Neutrophil (primary cell): ENCODE results near the gene CYP4F3.

Experiments
- H3K27ac ChIP-seq: fragments of 200-600 bp; sonication (generic); 2 replicates; pipeline ENCODE4 v1.5.1; 2016; ENCODE audit warnings: mild to moderate bottlenecking, moderate library complexity
- H3K27me3 ChIP-seq: fragments of 200-600 bp; sonication (generic); 2 replicates; pipeline ENCODE4 v1.6.0; 2016; ENCODE audit warnings: mild to moderate bottlenecking
- H3K36me3 ChIP-seq: fragments of 200-600 bp; sonication (generic); 2 replicates; pipeline ENCODE4 v1.5.1; 2017
- H3K4me1 ChIP-seq, 2 experiments: fragments of 200-600 bp in 1 of 2; sonication (generic) in 1 of 2; 1 replicate in 1 of 2; 2 replicates in 1 of 2; pipeline versions ENCODE4 v1.5.1 to v1.6.1; 2013 to 2016; ENCODE audit warnings: low read depth in 1 of 2, low read length in 1 of 2, mild to moderate bottlenecking in 1 of 2, moderate library complexity in 1 of 2; ENCODE audit not compliant: control insufficient read depth in 1 of 2, insufficient read depth in 1 of 2
- H3K4me3 ChIP-seq, 2 experiments: fragments of 200-600 bp in 1 of 2; sonication (generic) in 1 of 2; 1 replicate in 1 of 2; 2 replicates in 1 of 2; pipeline ENCODE4 v1.5.1; 2013 to 2016; ENCODE audit warnings: low read depth in 1 of 2, low read length in 1 of 2, mild to moderate bottlenecking in 1 of 2, moderate library complexity in 1 of 2
- H3K9me3 ChIP-seq: fragments of 200-600 bp; sonication (generic); 2 replicates; pipeline ENCODE4 v1.5.1; 2016
- TF ChIP-seq, protein P1 (sequence below): fragments of 200-600 bp; sonication (generic); IDR thresholded peaks from 2 replicates; pipeline ENCODE4 v1.5.1; 2016; ENCODE audit warnings: antibody characterized with exemption

Gene CYP4F3

DNA sequence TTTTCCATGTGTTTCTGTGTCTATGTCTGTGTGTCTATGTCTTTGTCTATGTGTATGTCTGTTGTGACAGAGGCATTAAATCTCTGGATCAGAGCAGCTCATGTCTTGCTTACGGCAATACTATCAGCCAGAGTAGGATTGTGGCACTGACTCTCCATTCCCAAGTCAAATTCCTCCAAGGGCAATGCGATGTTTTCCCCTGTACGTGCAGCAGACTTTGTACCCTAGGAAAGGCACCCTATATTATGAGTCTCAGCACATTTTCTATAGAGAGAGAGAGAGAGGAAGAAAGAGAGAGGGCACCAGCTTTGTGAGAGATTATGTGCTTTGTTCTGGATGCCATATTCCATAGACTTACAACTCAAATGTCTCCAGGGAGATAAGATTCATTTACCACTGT is 11.1 kb downstream of the CYP4F3 start:
- H3K4me3 ChIP-seq, result no peak overlapping the region
- TF ChIP-seq, protein P1, sequence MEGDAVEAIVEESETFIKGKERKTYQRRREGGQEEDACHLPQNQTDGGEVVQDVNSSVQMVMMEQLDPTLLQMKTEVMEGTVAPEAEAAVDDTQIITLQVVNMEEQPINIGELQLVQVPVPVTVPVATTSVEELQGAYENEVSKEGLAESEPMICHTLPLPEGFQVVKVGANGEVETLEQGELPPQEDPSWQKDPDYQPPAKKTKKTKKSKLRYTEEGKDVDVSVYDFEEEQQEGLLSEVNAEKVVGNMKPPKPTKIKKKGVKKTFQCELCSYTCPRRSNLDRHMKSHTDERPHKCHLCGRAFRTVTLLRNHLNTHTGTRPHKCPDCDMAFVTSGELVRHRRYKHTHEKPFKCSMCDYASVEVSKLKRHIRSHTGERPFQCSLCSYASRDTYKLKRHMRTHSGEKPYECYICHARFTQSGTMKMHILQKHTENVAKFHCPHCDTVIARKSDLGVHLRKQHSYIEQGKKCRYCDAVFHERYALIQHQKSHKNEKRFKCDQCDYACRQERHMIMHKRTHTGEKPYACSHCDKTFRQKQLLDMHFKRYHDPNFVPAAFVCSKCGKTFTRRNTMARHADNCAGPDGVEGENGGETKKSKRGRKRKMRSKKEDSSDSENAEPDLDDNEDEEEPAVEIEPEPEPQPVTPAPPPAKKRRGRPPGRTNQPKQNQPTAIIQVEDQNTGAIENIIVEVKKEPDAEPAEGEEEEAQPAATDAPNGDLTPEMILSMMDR, result no peak
- H3K36me3 ChIP-seq, result peaks cover 95% of the 10 kb centered on the region
- peak overlapping the region; percentile 71 for H3K27ac ChIP-seq
- no peaks in the 10 kb centered on the region for H3K27me3 ChIP-seq
- H3K9me3 ChIP-seq, result no peaks in the 10 kb centered on the region
- H3K4me1 ChIP-seq, result peaks cover 54 to 86% of the 10 kb centered on the region in 2 experiments

DNA sequence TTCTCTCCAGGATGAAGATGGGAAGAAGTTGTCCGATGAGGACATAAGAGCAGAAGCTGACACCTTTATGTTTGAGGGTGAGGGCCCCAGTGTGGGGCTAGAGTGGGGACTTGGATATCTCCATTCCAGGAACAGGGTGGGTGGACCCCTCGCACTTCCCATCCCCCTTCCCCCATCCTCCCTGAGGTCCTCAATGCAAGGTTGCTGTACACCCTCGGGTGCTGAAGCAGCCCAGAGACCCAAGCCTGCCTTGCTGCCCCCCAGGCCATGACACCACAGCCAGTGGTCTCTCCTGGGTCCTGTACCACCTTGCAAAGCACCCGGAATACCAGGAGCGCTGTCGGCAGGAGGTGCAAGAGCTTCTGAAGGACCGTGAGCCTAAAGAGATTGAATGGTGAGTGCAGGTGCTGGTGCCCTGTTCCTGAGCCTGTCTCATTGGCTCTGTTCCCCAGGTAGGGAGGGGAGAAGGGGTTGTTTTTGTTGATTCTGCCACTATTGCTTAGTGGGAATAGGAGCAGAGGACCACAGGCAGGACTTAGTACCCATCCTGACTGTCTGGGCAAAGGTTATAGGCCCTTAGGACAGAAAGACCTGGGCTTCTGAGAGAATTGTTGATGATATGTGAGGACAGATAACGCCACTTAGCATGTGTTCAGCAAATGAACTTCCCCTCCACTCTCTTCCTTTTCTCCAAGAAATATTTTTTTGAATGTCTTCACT is 12.0 kb downstream of the CYP4F3 start:
- H3K27ac ChIP-seq, result peak overlapping the region; percentile 71
- peaks cover 49 to 83% of the 10 kb centered on the region in 2 experiments for H3K4me1 ChIP-seq
- no peak overlapping the region for H3K4me3 ChIP-seq
- TF ChIP-seq, protein P1, result no peak
- peaks cover 95% of the 10 kb centered on the region for H3K36me3 ChIP-seq
- no peaks in the 10 kb centered on the region for H3K9me3 ChIP-seq
- H3K27me3 ChIP-seq, result no peaks in the 10 kb centered on the region

DNA sequence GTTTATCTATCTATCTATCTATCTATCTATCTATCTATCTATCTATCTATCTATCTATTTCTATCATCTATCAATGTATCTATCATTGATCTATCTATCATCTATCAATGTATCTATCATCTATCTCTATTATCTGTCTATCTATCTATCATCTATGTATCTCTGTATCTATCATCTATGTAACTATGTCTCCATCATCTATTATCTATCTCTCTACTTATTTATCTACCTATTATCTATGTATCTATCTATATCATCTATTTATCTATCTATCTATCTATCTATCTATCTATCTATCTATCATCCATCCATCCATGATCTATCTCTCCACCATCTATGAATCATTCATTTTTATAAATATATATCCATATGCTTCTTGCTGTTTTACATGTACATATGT is 15.8 kb downstream of the CYP4F3 start:
- TF ChIP-seq, protein P1, result no peak
- Histone ChIP-seq H3K27me3 (no peaks in the 10 kb centered on the region), H3K4me3 (no peak overlapping the region)

DNA sequence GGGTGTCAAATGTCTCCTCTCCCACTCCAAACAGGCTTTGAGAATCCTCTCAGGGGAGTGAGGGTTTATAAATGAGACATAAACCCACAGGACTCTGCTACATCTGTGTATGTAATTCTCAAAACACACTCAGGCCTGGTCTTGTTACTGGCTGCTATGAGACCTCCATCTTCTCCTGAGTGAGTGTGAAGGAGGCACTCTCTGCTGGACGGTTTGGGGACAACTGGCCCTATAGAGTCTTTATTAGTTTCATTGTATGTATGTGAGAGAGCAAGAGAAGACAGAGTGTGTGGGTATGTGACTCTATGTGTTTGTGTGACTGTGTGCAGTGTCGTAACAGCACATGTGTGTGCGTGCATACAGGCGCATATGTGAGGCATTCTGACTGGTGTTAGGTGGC is 22.6 kb downstream of the CYP4F3 start:
- H3K27ac ChIP-seq, result peak overlapping the region; percentile 43
- H3K36me3 ChIP-seq, result peaks cover 74% of the 10 kb centered on the region
- no peaks in the 10 kb centered on the region for H3K27me3 ChIP-seq
- no peak overlapping the region for H3K4me3 ChIP-seq
- peaks cover 9 to 41% of the 10 kb centered on the region in 2 experiments for H3K4me1 ChIP-seq
- TF ChIP-seq, protein P1, result no peak
- H3K9me3 ChIP-seq, result no peaks in the 10 kb centered on the region

More for the DNA sequence above, 15.8 kb downstream of the CYP4F3 start:
- Histone ChIP-seq H3K9me3 (no peaks in the 10 kb centered on the region), H3K27ac (no peak overlapping the region), H3K36me3 (peaks cover 98% of the 10 kb centered on the region), H3K4me1 (peaks cover 31 to 52% of the 10 kb centered on the region in 2 experiments)

DNA sequence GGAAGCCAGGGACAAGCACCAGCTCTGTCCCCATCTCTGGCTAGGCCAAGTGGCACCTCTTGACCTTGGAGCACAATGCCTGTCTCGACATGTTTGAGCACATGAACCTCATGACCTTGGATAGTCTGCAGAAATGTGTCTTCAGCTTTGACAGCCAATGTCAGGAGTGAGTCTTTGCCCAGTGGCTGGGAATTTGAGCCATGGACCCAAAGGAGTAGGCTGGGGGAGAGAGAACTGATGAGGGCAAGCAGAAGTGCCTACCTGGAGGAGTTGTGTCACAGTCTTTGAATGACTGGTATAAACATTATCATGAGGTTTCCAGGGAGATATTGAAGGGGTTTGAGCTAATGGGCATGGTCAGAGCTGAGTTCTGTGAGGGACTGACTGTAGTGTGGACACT is 25.5 kb downstream of the CYP4F3 start:
- Histone ChIP-seq H3K9me3 (no peaks in the 10 kb centered on the region), H3K27me3 (no peaks in the 10 kb centered on the region), H3K27ac (peak overlapping the region; percentile 72), H3K36me3 (peaks cover 68% of the 10 kb centered on the region), H3K4me3 (peak overlapping the region in 1 of 2 experiments; percentile 19), H3K4me1 (peaks cover 20 to 61% of the 10 kb centered on the region in 2 experiments)
- TF ChIP-seq, protein P1, result no peak
